Mesodermal cell (in vitro differentiated cells): Measurements from ENCODE around the gene THRB.

ENCODE experiments used
- H3K27ac ChIP-seq: 2 replicates; pipeline ENCODE4 v1.7.0; 2013; ENCODE audit warnings: mild to moderate bottlenecking, low read depth, low read length, moderate library complexity; ENCODE audit not compliant: severe bottlenecking
- H3K36me3 ChIP-seq: 2 replicates; pipeline ENCODE4 v1.7.1; 2013; ENCODE audit warnings: mild to moderate bottlenecking, low read length, moderate library complexity; ENCODE audit not compliant: control insufficient read depth, insufficient read depth
- H3K4me1 ChIP-seq: one replicate; pipeline ENCODE4 v1.7.1; 2013; ENCODE audit warnings: mild to moderate bottlenecking, low read length; ENCODE audit not compliant: insufficient read depth, control insufficient read depth, poor library complexity, severe bottlenecking
- H3K4me3 ChIP-seq: 2 replicates; pipeline ENCODE4 v1.7.0; 2013; ENCODE audit warnings: low read length, control low read depth, mild to moderate bottlenecking; ENCODE audit not compliant: insufficient read depth, poor library complexity, severe bottlenecking; ENCODE audit errors: extremely low read depth
- H3K9me3 ChIP-seq: 2 replicates; pipeline ENCODE4 v1.7.1; 2013; ENCODE audit warnings: mild to moderate bottlenecking, low read length, moderate library complexity; ENCODE audit not compliant: control insufficient read depth
- WGBS, 2 experiments: methylation state at CpG; one replicate each; pipeline ENCODE4 v1.1.5; 2013; ENCODE audit warnings: missing lambda C conversion rate in 2 of 2; ENCODE audit not compliant: insufficient coverage in 2 of 2; 5-methylcytosine and 5-hydroxymethylcytosine counted together

The THRB gene

DNA sequence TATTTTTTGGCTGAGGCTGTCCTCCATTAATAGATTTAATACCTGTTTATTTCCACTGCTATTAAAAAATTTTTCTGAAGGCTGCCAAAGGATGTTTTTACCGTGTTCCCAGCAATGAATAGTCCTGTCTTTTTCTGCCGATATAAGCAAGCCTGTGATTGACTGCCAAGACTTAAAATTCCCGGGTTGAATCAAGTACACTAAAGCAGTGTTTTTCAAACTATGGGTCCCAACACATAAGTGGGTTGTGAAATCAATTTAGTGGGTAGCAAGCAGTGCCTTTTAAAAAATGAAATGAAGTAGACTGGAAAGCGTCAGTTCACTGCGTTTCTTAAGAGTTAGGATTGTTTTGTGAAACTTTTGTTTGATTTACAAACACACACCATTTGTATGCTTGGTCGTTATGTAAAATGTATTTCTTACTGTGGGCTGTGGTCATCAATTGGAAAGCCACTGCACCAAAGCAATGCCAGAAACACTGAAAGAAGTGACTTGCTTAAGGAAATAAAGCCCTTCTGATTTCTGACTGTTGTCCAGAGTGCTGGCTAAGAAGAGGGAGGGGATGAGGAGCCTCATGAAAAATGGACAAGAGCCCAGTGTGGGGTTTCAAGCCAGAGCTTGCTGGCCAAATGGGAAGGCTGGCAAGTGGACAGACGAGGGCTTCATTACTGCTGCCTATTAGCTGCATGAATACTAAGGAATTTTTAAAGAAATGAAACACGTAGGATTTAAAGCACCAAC, 206.0 kb downstream of the THRB start:
- Histone ChIP-seq H3K36me3 (no peaks in the 10 kb centered on the region), H3K4me1 (no peaks in the 10 kb centered on the region), H3K4me3 (no peak overlapping the region), H3K27ac (no peak overlapping the region), H3K9me3 (no peaks in the 10 kb centered on the region)
- 87 to 92% methylated on average over 4 of the region's 8 CpGs for WGBS, 2 experiments

DNA sequence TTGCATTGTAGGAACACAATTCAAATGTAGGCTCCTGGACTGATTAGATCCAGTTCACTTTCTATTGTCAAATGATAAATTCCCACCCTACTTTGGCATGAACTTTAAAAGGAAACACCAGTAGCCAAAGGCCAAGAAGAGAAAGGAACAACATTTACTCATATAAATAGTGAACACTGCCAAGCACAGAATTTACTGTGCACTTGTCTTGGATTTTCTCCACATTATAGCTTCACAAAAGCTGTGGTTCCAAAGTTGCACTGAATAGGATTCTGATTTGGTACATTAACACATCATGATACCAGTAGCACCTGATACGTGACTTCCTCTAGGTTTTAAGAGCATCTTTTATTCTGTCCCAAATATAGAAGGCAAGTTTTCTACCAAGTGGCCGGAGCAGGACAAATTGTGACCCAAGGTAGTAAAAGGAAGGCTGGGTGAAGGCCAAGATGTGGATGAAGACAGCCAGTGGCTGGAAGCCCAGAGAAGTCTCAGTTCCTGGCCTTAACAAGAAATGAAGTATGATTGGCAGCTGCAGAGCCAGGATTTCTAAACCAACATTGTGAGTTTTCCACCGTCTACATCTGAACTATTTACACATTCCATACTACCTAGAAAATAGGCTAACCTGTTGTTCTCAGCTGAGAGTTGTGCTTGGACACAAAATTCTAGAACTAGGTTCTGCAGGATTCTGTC, 206.7 kb downstream of the THRB start:
- no peaks in the 10 kb centered on the region for H3K36me3 ChIP-seq
- no peak overlapping the region for H3K27ac ChIP-seq
- H3K9me3 ChIP-seq: no peaks in the 10 kb centered on the region
- WGBS, 2 experiments: 100% methylated on average over 3 of the region's 3 CpGs; no CpG with 5 or more reads in 1 of the 2 experiments
- H3K4me1 ChIP-seq: no peaks in the 10 kb centered on the region
- H3K4me3 ChIP-seq: no peak overlapping the region

DNA sequence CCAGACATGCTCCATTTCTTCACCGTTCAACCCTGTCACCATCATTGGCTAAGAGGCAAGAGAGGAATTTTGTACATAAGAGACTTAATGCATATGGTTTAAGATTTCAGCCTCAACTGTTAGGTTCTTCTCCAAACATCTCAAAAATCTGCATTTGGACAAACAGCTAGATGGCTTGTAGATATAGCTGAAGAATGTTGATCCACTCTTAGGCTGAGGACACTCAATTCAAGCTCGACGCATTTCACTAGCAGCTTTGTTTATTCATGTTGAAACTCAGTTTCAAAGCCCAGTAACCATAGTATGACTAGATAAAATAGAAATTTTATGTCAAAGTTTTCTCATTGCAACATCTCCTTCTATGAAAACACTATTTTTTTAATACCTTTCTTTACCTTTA, 208.2 kb downstream of the THRB start:
- H3K27ac ChIP-seq: no peak overlapping the region
- WGBS, 2 experiments: no CpG with 5 or more reads among the region's 3 CpGs
- no peaks in the 10 kb centered on the region for H3K9me3 ChIP-seq
- H3K4me3 ChIP-seq: no peak overlapping the region
- H3K4me1 ChIP-seq: no peaks in the 10 kb centered on the region
- no peaks in the 10 kb centered on the region for H3K36me3 ChIP-seq

DNA sequence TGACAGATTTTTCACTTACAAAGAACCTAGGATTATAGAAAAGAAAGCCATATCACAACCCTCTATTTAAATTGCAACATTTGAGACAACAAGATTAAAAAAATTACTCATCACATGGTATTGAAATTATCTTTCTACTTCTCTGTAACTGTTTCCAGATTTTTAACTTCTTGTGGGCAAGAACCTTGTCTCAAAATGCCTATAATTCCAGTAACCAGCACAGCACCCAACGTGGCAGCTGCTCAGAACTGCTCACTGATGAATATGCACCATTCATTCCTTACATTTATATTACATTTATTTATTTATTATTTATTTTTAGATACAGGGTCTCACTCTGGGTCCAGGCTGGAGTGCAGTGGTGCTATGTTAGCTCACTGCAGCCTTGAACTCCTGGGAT, 216.1 kb downstream of the THRB start:
- H3K4me3 ChIP-seq: no peak overlapping the region
- H3K27ac ChIP-seq: no peak overlapping the region
- H3K36me3 ChIP-seq: no peaks in the 10 kb centered on the region
- 80% methylated on average over 1 of the region's 1 CpG; no CpG with 5 or more reads in 1 of the 2 experiments for WGBS, 2 experiments
- no peaks in the 10 kb centered on the region for H3K9me3 ChIP-seq
- no peaks in the 10 kb centered on the region for H3K4me1 ChIP-seq

DNA sequence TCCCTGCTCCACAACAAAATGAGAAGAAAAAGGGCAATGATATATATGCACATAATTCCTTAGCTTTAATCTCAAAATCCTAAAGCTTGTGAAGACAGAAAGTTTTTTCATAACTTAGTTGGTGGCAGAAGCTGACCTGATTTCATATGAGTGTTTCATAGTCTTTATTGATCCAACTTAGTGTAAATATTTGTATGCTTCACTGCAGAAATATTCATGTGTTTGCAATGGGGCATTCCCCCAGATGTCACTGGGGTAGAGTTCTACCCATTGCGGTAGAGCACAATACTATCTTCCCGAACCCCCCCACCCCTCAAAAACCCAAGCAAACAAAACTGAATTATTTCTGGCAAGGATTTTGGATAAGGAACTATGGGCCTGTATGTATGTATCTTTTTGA, 221.2 kb downstream of the THRB start:
- no peaks in the 10 kb centered on the region for H3K4me1 ChIP-seq
- no peaks in the 10 kb centered on the region for H3K36me3 ChIP-seq
- no peak overlapping the region for H3K27ac ChIP-seq
- H3K9me3 ChIP-seq: no peaks in the 10 kb centered on the region
- WGBS, 2 experiments: no CpG with 5 or more reads among the region's 2 CpGs
- H3K4me3 ChIP-seq: no peak overlapping the region

DNA sequence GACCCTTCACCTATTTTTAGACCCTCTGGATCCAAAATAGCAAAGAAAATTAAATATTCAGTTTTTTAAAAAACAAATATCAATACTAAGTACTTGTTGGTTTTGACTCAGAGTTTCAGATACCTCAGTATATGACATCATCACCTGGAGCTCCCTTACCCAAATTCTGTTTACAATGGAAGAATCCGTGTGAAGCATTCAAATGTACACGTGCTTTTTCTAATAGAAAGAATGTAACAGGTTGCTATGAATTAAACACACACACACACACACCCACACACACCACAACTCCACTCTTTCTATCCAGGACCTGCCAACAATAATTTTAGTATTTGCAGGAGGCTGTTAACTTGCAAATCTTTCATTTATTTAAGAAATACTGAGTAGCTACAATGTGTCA, 221.8 kb downstream of the THRB start:
- Histone ChIP-seq H3K4me1 (no peaks in the 10 kb centered on the region), H3K4me3 (no peak overlapping the region), H3K36me3 (no peaks in the 10 kb centered on the region), H3K9me3 (no peaks in the 10 kb centered on the region), H3K27ac (no peak overlapping the region)
- WGBS, 2 experiments: no CpG with 5 or more reads among the region's 2 CpGs

DNA sequence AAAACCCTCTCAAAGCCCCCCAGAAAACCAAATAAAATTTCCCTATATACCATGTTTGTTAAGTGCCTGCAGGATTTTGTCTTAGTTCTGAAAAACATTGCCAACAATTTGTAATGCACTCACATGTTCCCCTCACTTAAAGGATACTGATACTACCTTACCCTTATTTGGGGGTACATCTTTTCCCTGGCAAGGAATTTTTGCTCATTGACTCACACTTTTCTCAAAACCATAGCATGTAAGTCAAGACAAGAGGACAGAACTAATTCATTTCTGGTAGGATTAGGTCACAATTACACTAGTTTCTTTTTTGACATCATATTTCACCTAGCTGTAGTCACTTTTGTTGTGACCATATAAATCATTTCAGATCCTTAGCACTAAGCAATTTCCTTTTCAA, 222.2 kb downstream of the THRB start:
- H3K27ac ChIP-seq: no peak overlapping the region
- H3K36me3 ChIP-seq: no peaks in the 10 kb centered on the region
- no peaks in the 10 kb centered on the region for H3K9me3 ChIP-seq
- H3K4me3 ChIP-seq: no peak overlapping the region
- H3K4me1 ChIP-seq: no peaks in the 10 kb centered on the region

DNA sequence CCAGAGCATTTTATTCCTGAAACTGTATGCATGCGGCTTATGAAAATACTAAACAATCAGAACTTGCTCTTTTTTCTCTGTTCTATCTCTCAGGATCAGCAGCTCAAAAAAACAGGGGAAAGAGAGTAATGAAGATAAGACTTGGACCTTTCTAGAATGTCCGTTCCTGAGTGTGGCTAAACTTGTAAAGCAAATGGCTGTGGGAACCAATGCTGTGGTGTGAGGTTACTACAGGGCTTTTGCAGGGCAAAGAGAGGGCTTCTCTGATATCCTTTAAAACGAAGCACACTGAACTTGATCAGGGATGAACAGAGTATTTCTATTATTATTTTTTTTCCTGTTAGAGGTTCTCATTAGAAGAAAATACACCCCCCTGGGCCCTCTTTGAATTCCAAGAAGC, 223.4 kb downstream of the THRB start:
- Histone ChIP-seq H3K4me1 (no peaks in the 10 kb centered on the region), H3K4me3 (no peak overlapping the region), H3K27ac (peak overlapping the region; percentile 30), H3K9me3 (no peaks in the 10 kb centered on the region), H3K36me3 (no peaks in the 10 kb centered on the region)
- 89 to 100% methylated on average over 1 of the region's 3 CpGs for WGBS, 2 experiments

DNA sequence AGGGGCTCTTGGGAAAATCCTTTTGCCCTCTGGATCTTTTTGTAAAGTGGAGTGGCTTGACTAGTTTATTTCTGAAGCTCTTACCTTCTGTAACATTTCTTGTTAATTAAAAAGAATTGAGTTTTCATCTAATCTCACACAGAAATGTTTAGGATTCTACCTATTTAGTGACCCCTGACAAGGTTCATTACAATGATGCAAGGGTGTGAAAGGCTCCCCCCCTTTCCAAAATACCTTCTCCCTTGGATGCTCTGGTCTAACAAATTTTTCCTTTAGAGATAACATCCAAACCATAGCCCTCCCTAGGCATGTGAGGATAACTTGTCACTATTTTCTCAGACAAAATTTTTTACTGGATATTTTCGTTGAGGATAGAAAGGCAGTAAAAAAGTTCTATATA, 223.9 kb downstream of the THRB start:
- H3K36me3 ChIP-seq: no peaks in the 10 kb centered on the region
- H3K4me3 ChIP-seq: no peak overlapping the region
- H3K9me3 ChIP-seq: no peaks in the 10 kb centered on the region
- H3K4me1 ChIP-seq: no peaks in the 10 kb centered on the region
- WGBS, 2 experiments: no CpG with 5 or more reads among the region's 1 CpG
- H3K27ac ChIP-seq: peak overlapping the region; percentile 66

DNA sequence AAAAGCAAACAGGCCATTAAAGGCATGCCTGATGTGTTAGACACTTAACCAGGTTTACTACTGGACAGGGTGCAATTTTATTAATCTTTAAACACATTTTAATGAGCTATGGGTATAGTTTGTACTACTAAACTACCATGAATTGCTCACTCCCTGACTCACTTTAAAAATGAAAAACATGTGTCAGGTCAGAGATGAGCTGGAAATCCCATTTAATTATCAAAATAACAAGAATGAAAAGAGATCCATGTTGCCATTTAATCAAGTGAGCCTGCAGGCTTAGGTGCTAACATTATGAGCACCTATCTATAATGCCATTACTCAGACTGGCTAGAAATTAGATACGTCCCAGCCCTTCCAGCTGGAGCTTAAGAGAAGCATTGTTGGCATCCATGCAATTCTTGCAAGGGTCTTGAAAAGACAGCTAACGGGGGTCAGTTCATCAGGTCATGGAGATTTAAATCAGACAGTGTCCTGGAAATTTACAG, 224.4 kb downstream of the THRB start:
- WGBS, 2 experiments: 60 to 81% methylated on average over 2 of the region's 2 CpGs
- no peak overlapping the region for H3K4me3 ChIP-seq
- H3K36me3 ChIP-seq: no peaks in the 10 kb centered on the region
- no peaks in the 10 kb centered on the region for H3K9me3 ChIP-seq
- peak overlapping the region; percentile 66 for H3K27ac ChIP-seq
- H3K4me1 ChIP-seq: no peaks in the 10 kb centered on the region

DNA sequence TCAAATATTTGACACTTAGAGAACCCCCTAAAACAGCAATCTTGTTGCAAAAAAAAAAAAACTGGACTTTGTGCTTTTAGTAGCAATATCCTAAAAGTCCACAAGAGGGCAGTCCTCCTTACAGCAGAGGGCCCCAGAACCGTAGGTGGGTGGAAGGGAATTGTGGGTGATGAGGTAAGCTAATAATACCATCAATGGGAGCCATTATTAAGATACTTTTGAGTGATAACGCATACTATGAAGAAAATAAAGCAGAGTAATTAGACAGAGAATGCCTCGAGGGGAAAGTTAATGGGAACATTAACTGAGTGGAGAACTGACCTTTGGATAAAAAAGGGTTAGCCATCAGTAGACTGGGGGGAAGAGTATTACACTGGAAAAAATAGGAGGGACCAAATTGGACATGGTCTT, 229.9 kb downstream of the THRB start:
- WGBS, 2 experiments: 53 to 84% methylated on average over 2 to 3 of the region's 3 CpGs
- H3K36me3 ChIP-seq: no peaks in the 10 kb centered on the region

More for the DNA sequence above, 229.9 kb downstream of the THRB start:
- Histone ChIP-seq H3K9me3 (no peaks in the 10 kb centered on the region), H3K4me3 (no peak overlapping the region), H3K4me1 (no peaks in the 10 kb centered on the region), H3K27ac (no peak overlapping the region)
